Tibial artery (tissue), 4 donors: ENCODE results near the gene FCN2.

Source experiments
- DNase-seq, 2 donors: peaks; one replicate each; pipeline ENCODE4 v3.0.0-alpha.2; 2019
- H3K27ac ChIP-seq, 2 donors: fragments of 200-600 bp; sonication (generic) in 1 of 2; 1 replicate in 1 of 2; 2 replicates in 1 of 2; pipeline ENCODE4 v1.5.1; 2018 to 2019; ENCODE audit warnings: mild to moderate bottlenecking in 1 of 2
- H3K27me3 ChIP-seq, 2 donors: fragments of 200-600 bp; sonication (generic) in 1 of 2; one replicate each; pipeline versions ENCODE4 v1.5.1 to v1.6.0; 2016 to 2019
- H3K36me3 ChIP-seq, 3 donors: fragments of 200-600 bp; sonication (generic) in 2 of 3; one replicate each; pipeline ENCODE4 v1.5.1; 2016 to 2019; ENCODE audit warnings: mild to moderate bottlenecking in 2 of 3
- H3K4me1 ChIP-seq, 4 donors: fragments of 200-600 bp; sonication (generic) in 2 of 4; 1 replicate in 3 of 4; 2 replicates in 1 of 4; pipeline ENCODE4 v1.5.1; 2016 to 2019
- H3K4me3 ChIP-seq, 2 donors: fragments of 200-600 bp; sonication (generic) in 1 of 2; 1 replicate in 1 of 2; 2 replicates in 1 of 2; pipeline ENCODE4 v1.5.1; 2018 to 2019; ENCODE audit warnings: mild to moderate bottlenecking in 2 of 2
- H3K9me3 ChIP-seq, 3 donors: fragments of 200-600 bp; sonication (generic) in 1 of 3; one replicate each; pipeline ENCODE4 v1.5.1; 2016 to 2019
- intact Hi-C: fragments of 100-400 bp; cut with DNase I; formaldehyde crosslinking; loops from one replicate; pipeline ENCODE4 v1.15.0; 2023; ENCODE audit warnings: low total_unique reads
- TF ChIP-seq, protein P1 (sequence below), 2 experiments: fragments of 200-600 bp in 1 of 2; fragments of 450-650 bp in 1 of 2; IDR thresholded peaks; one replicate each; pipeline ENCODE4 v1.5.1; 2017 to 2019; ENCODE audit warnings: antibody characterized with exemption in 2 of 2, mild to moderate bottlenecking in 1 of 2, moderate library complexity in 1 of 2

The FCN2 gene

DNA sequence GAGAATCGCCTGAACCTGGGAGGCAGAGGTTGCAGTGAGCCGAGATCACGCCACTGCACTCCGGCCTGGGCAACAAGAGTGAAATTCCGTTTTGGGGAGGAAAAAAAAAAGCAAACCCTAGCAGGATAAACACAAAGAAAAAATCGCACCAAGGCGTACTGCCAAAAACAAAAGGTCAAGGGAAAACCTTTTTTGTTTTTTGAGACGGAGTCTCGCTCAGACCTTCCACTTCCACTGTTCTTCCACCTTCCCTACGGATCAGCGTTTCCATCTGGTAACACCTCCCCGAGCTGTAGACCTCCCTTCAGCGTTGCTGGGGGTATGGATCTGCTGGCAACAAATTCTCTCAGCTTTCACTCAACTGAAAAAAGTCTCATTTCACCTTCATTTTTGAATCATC is 20.1 kb upstream of the FCN2 start:
- Histone ChIP-seq H3K4me1 (peaks cover 0 to 23% (median 11%) of the 10 kb centered on the region in 4 donors), H3K4me3 (no peak overlapping the region), H3K27me3 (no peaks in the 10 kb centered on the region), H3K36me3 (no peaks in the 10 kb centered on the region), H3K9me3 (no peaks in the 10 kb centered on the region), H3K27ac (no peak overlapping the region)
- intact Hi-C loops = no loop called here
- no peak for DNase-seq
- TF ChIP-seq, protein P1, sequence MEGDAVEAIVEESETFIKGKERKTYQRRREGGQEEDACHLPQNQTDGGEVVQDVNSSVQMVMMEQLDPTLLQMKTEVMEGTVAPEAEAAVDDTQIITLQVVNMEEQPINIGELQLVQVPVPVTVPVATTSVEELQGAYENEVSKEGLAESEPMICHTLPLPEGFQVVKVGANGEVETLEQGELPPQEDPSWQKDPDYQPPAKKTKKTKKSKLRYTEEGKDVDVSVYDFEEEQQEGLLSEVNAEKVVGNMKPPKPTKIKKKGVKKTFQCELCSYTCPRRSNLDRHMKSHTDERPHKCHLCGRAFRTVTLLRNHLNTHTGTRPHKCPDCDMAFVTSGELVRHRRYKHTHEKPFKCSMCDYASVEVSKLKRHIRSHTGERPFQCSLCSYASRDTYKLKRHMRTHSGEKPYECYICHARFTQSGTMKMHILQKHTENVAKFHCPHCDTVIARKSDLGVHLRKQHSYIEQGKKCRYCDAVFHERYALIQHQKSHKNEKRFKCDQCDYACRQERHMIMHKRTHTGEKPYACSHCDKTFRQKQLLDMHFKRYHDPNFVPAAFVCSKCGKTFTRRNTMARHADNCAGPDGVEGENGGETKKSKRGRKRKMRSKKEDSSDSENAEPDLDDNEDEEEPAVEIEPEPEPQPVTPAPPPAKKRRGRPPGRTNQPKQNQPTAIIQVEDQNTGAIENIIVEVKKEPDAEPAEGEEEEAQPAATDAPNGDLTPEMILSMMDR (IDR thresholded peaks at IDR 0.05) = no peak

DNA sequence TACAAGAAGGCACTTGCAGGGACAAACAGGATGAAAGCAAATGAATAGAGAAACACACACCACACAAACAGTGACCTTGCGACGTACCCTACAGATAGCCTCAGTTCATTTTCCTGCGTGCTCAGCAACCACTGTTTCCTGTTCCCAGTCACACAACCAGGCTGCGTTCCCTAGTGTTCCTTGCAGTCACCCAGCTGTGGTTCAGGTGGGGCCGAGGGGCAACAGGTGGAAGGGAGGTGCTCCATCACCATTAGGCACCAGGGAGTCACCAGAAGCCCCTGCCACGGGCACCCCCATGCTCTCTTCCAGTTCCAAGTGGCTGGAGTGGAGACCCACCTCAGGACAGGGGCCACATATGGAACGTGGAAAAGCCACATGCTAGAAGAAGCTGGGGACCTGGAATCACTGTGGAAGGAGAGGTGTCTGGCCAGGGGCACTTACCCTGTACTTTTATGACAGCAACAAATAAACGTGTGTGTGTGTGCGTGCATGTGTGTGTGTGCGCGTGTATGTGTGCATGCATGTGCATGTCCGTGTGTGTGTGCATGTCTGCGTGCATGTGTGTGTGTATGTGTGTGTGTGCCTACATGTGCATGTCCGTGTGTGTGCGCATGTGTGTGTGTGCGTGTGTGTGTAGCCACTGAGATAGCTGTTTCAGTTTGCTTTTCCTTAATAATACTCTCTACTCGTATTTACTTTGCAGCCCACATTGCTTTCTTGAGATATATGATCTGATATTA is 18.8 kb upstream of the FCN2 start:
- DNase-seq = peak; percentile 13 to 45
- no peaks in the 10 kb centered on the region for H3K36me3 ChIP-seq
- no peak overlapping the region for H3K27ac ChIP-seq
- H3K4me1 ChIP-seq = peaks cover 0 to 23% (median 11%) of the 10 kb centered on the region in 4 donors
- TF ChIP-seq, protein P1 (IDR thresholded peaks at IDR 0.05) = no peak
- H3K9me3 ChIP-seq = no peaks in the 10 kb centered on the region
- intact Hi-C loops = no loop called here
- H3K27me3 ChIP-seq = no peaks in the 10 kb centered on the region
- H3K4me3 ChIP-seq = no peak overlapping the region

DNA sequence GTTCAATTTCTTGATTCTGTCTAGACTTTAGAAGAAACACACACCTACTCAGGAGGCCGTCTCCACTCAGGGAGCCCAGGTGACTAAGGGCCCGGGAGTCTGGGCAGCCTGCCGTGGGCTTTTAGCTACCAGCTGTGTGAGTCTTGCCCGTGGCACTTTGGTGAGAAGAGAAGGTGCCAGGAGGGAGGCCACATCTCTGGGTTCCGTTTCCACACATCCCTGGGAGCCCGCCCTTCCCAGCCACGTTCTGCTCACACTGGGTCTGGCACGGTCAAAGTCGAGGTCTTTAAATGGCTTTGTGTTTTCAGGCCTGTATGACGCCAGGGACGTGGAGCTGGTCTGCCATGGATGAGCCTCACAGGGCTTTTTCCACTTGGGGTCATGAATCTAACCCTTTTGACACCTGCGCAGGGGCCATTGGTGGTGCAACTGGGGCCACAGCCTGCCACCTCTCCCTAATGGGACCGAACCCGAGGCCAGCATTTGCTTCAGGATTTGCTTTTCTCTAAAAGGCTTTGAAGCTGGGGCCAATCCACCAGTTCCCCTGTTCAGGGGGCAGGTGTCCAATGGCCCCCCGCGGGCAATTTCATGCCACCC is 17.2 kb upstream of the FCN2 start:
- H3K4me1 ChIP-seq = peaks cover 0 to 18% (median 11%) of the 10 kb centered on the region in 4 donors
- no peaks in the 10 kb centered on the region for H3K27me3 ChIP-seq
- no peaks in the 10 kb centered on the region for H3K9me3 ChIP-seq
- peak overlapping the region in 1 of 2 donors; percentile 3 for H3K4me3 ChIP-seq
- no peaks in the 10 kb centered on the region for H3K36me3 ChIP-seq
- H3K27ac ChIP-seq = no peak overlapping the region
- peak in 1 of 2 donors; percentile 41 for DNase-seq
- intact Hi-C loops = no loop called here
- TF ChIP-seq, protein P1 (IDR thresholded peaks at IDR 0.05) = no peak

DNA sequence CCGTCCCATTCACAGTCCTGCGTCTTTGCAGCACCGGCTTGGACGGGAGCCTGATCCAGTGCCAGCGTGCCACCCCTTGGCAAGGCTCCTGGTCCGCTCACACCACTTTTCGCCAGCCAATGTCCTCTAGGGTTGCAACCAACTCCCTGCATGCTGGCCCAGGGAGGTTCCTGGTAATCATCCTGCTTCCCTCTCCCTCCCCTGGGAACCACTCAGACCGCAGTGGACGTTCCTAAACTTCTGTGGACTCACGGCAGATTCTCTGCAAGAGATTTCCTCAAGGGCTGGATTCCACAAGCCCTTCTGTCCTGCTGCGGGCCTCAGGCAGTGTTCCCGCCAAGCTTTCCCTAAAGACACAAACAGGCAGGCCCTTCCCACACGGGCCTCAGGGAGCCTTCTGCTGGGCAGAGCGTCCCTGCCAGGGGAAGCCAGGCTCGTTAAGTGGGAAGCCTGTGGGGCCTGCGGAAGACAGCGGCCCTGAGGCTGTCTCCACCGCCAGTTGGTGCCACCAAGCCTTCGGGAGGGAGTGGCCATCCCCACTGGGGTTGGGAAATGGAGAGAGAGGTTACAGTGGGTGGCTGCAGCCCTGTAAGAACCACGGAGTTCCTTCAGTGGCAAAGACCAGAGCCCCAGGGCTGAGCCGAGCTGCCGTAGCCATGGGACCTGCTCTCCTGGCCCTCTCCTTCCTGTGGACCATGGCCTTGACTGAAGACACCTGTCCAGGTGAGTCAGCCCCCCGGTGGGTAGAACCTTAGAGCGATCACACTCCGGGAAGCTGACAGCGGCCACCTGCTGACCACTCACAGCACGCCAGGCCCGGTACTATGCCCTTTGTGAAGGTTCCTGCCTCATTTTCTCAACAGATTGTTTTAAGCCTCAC is 16.4 kb upstream of the FCN2 start:
- DNase-seq = peak; percentile 37 to 74
- TF ChIP-seq, protein P1 (IDR thresholded peaks at IDR 0.05) = no peak
- Histone ChIP-seq H3K27ac (peak overlapping the region; percentile 41 to 60), H3K9me3 (no peaks in the 10 kb centered on the region), H3K27me3 (no peaks in the 10 kb centered on the region), H3K4me3 (peak overlapping the region in 1 of 2 donors; percentile 3), H3K4me1 (peaks cover 0 to 18% (median 9%) of the 10 kb centered on the region in 4 donors), H3K36me3 (no peaks in the 10 kb centered on the region)
- intact Hi-C loops = no loop called here

DNA sequence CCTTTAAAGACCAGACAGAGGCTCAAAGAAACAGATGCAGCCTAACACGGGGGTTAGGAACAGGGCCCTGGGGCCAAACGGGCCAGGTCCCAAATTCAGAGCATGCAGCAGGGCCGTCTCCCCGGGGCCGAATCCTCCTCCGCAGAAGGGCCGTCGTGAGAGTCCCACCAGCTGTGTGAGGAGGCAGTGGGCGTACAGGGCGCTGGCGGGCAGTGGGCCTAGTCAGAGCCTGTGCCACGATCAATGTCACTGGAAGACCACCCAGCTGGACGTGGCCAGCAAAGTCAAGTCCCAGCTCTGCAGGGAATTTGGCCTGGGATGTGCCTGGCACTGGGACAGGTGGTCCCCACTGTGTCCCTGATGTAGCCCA is 15.8 kb upstream of the FCN2 start:
- Histone ChIP-seq H3K4me1 (peaks cover 0 to 18% (median 9%) of the 10 kb centered on the region in 4 donors), H3K27ac (peak overlapping the region in 1 of 2 donors; percentile 60), H3K36me3 (no peaks in the 10 kb centered on the region), H3K9me3 (no peaks in the 10 kb centered on the region), H3K27me3 (peaks cover 0 to 4% of the 10 kb centered on the region in 2 donors), H3K4me3 (no peak overlapping the region)
- TF ChIP-seq, protein P1 (IDR thresholded peaks at IDR 0.05) = no peak
- DNase-seq = peak in 1 of 2 donors; percentile 61
- intact Hi-C loops = no loop called here
